HG03442 (cell line): ENCODE results near the gene ADRA2B.
"Not testable (repeated sequence)": the region's sequence is repeated elsewhere in the genome, so short reads cannot be mapped to it uniquely, and the experiment has no call there.

Experiments
- ATAC-seq: cut with Tn5 transposase; IDR thresholded peaks from one replicate; pipeline ENCODE4 v1.9.1; 2021; ENCODE audit warnings: mild to moderate bottlenecking, moderate library complexity; ENCODE audit not compliant: unreplicated experiment

Gene ADRA2B

DNA sequence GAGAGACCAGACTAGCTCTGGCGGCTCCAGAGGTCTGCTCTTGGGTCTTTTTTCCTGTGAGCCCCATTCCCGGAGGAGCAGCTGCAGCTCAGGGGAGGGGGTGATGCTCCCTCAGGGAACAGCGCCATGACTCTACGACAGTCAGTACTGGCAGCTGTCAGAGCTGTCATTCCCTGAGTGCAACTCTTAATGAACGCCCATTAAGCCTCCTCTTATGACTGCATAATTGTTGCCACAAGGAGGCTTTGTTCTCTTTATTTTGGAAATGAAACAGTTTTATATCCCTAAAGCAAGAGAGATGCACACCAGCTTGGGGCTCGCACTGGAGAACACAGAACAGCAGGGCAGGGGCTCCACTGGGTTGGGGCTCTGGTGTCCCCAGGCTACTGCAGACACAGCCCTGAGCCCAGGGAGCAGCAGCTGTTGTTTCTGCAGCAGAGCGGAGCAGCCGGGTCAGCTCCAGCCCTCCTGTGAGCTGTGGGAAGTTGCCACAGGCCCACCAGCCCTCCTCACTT, 44.3 kb downstream of the ADRA2B start:
- not testable (repeated sequence) for ATAC-seq

DNA sequence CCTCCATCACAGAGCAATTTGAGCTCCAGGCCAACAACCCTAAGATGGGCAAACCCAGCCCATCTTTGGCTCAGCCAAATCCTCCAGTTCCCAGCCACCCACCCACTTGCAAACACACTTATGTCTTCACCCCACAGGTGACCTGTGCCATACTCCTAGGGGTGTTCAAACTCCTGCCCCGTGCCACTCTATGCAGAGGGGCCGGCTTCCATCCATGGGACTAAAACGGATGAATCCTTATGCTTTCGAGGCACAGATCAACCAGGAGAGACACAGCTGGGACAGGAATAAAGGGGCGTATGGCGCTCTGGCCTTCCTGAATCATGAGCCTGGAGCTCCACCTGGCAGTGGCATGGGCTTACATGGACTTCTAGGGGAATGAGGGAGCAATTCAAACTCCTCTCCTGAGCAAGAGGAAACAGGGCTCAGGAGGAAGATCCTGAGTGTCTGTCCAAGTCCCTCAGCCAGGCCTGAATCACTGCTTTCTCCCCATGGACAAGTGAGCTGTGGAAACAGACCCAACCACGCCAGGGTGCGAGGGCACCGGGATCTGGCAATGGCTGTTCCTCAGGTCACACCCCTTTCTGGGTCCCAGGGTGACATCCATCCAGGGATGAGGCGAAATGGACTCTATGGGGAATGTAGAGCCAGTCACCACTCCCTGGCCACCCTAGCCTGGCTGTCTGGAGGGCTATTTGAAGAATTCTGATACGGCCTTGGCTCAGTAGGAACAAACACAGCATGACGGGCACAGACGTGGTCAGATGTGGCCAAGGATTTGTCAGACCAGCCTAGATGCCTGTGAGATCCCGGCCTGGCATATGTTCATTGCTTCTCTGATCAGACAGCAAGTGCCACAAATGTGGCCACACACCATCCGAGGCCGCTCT, 45.0 kb downstream of the ADRA2B start:
- ATAC-seq = not testable (repeated sequence)

DNA sequence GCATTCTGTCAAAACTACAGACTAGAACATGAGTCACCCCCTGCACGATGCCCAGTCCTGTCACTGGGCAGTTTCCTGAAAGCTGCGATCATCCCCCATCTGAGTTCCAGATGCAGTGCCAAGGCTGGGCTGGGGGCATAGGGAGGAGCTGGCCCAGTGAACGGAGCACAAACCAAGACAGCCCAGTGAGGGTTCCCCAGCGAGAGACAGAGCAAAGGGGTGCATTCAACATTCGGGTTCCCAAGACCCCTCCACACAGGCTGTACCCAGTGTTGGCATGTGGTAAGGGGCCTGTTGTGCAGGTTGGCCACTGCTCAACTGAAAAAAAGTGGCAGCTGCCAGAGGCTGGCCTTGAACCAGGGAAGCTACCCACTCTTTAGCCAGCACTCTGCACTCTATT, 46.0 kb downstream of the ADRA2B start:
- not testable (repeated sequence) for ATAC-seq

DNA sequence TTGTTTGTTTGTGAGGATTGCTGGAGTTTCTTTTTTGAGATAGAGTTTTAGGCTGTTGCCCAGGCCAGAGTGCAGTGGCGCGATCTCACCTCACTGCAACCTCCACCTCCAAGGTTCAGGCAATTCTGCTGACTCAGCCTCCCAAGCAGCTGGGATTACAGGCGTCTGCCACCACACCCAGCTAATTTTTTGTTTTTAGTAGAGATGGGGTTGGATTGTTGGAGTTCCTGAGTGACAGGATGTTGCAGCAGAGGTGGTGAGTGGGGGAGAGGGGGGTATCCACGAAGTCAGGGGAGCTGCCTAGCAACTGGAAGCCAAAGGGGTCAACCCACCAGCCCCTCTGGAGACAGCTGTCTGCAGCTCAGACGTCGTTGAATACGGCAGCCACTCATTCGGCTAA, 46.5 kb downstream of the ADRA2B start:
- ATAC-seq = not testable (repeated sequence)

DNA sequence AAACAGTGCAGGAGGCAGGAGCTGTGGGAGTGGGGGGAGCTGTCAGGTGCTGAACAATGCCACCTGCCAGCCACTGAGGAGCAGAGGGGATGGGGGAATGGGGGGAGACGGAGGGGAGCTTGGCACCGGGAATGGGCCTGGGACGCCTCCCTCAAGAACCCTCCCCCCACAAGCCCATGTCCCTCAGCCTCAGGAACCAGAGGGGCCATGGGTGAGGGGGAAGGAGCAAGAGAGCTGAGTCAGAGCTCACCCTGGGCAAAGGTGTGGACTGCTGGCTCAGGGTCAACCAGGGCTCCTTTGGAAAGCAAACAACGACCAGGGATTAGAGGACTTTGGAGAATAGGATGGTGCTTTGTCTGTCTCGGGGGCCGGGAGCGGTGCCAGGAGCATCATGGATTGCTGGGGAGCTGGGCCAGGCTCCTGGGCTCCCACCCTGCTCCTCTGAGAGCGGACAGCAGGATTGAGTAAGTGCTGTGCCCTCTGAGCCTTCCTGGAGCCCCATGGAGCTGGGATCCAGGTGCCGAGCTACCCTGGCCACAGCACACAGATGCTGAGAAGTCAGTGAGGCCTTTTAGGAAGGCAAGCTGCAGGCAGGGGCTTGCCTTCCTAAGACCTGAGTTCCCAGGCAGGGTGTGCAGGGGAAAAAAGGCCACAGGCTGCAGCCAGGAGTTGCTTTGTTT, 48.3 kb downstream of the ADRA2B start:
- not testable (repeated sequence) for ATAC-seq

DNA sequence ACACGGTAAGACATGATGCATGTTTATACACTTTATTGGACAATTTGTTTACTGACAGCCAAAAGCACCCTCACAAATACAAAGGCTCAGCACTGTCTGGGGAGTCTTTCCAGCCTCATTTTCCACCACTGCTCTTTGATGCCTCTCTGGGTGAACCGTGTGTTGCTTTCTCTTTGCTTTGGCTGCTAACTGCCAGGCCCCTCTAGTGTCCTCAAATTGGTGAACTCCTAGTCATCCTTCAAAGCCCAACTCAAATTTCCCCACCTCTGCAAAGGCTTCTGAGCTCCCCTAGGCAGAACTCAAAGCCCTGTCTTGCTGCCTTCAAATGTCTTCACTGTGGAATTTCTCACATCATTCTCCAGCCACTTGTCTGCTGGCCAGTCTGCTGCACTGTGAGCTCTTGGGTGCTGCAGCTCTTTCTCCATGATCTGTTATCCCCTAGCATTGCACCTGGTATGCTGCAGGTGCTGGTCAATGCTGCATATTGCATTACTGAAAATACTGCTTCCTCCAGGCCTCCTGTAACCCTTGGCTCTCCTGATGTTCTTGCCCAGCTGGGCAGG, 49.2 kb downstream of the ADRA2B start:
- not testable (repeated sequence) for ATAC-seq

DNA sequence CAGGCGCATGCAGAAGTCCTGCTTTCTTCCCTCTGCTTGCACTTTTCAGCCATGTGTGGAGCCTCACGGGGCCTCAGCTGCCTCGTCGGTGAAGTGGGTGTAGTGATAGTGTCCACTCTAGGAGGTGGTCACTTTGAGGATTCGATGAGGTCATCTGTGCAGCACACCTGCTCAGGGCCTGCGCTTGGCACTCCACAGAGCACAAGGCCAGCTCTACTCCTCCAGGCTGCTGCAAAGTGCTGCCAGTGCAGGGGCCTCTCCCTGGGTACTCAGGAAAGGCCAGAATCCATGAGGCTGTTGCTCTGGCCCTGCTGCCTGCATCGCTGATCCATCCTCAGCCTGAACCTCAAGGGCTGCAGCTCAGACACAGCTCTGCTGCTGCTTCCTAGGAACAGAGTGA, 49.9 kb downstream of the ADRA2B start:
- ATAC-seq = not testable (repeated sequence)

DNA sequence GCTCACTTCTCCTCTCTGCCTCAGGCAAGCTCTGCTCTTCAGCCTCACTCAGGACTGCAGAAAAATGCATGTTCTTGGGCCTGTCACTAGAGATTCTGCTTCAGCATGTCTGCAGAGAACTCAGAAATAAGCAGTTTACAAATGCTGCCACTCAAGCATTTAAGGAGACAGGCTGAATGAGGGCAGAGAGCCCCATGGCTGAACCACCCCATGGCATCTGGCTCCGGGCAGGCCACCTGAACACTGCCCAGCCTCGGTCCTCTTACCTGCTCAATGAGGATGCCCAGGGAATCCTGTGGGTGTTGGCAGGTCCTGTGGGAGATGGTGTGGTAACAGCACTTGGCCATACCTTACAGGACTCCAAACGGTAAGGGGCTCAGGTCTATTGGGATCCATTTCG, 50.4 kb downstream of the ADRA2B start:
- ATAC-seq = not testable (repeated sequence)

DNA sequence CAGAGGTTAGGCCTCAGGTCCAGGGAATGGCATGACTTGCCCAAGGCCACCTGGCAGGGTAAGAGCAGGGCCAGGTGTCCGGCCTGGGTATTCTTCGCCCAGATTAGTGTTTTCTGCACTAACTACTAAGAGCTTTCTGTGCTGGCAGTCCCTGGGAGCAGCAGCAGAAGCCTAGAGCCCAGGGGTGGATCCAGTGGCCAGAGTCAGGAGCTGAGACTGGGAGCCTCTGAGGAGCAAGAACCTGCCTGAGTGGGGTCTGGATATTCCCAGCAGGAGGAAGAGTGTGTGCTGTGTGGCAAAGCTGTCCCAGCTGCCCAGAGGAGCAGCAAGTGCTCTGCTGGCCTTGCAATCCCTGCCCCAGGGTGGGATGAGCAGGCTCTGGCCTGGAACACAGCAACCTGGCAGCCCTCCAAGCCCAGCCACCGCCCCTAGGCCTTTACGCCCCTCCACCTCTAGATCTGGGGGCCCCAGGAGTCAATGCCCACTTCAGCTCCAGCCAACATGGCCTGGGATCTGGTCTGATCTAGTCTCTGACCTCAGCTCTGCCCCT, 50.9 kb downstream of the ADRA2B start:
- no peak for ATAC-seq

DNA sequence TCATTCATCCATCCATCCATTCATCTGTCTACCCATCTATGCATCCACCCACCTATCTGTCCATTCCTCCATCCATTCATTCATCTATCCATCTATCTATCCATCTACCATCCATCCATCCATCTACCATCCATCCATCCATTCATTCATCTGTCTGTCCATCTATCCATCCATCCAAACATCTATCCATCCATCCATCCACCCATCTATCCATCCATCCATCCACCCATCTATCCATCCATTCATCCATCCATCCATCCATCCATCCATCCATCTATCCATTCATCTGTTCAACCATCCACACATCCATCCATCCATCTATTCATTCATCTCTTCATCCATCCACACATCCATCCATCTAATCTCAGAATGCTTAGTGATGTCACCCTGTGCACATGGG, 51.6 kb downstream of the ADRA2B start:
- ATAC-seq = not testable (repeated sequence)

DNA sequence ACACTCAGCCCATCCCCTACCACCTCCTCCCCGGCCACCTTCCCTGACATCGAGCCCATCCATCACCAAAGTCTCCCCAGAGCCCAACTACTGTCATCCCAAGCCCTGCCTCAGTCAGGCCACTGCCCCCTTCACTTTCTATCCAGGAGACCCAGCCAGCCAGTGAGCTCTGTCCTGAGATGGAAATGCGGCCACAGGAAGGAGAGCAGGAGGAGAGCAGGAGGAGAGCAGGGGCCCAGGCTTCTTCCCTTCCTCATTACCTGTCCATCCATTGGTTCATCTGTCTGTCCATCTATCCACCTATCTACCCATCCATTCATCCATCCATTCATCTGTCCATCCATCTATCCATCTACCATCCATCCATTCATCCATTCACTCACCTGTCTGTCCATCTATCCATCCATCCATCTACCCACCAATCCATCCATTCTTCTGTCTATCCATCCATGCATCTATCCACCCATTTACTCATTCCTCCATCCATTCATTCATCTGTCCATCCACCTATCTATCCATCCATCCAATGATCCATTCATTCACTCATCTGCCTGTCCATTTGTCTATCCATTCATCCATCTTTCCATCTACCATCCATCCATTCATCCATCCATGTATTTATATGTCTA, 52.2 kb downstream of the ADRA2B start:
- ATAC-seq = not testable (repeated sequence)

DNA sequence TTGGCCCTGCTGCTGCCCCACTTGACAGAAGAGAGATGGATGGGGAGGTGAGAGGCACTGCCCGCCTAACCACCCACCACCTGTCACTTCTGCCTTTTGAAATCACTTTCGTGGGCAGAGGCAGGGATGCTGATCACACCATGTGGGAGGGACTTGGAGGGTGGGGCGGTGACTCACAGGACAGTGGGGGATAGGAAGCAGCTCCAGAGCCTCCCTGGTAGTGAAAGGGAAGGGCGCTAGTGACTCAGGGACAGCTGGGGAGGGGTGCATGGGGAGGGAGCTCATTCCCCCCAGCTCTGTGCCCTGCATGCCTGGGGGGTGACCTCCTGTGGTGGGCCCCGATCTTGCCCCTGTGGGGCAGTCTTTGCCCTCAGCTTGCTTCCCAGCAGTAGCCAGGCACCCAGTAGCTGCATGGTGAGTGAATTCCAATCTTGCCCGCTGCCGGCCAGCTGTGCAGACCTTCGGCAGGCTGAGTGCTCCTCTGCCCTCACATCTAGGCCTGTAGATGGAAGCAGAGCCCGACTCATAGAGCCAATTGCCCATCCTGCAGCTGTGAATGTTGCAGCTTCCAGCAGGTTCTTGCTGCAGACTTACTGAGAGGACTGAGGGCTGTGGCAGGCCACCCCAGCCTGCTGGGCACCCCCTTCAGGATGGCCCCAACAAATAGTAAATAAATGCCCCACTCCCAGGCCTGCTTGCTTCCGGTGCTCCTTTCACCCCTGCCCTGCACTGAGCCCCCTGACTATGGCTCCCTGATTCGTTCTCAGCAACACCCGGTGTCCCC, 53.1 kb downstream of the ADRA2B start:
- not testable (repeated sequence) for ATAC-seq
